ENCODE results near the gene LYPD6B. TPM values are rescaled to one million over a fixed set of nuclear protein-coding genes. Genes with fewer than 3 reads are reported as not detected.

Gene LYPD6B
- total RNA-seq, 1 donor: 3.0 TPM

DNA sequence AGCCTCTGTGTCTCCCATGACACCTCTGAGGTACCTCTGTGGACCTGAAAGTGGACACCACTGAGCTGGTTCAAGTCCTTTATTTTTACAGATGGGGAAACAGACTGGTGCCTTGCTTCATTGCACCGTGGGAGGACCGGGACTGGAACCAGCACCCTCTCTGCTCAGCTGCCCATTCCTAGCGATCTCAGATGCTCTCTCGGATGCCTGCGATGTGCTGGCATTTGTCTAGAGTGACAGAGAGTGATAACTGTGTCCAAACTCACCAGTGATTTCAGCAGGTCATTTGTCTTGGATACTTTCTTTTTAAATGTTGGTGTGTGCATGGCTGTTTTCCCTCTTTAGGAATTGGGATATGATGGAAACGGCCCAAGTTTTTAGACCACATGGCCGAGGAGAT lies 30.1 kb upstream of the LYPD6B start:
- DNase-seq (ENCODE audit: low read depth): no peak
- H3K4me3 ChIP-seq (ENCODE audit: low read depth, low read length): no peak overlapping the region
- TF ChIP-seq, protein P1, sequence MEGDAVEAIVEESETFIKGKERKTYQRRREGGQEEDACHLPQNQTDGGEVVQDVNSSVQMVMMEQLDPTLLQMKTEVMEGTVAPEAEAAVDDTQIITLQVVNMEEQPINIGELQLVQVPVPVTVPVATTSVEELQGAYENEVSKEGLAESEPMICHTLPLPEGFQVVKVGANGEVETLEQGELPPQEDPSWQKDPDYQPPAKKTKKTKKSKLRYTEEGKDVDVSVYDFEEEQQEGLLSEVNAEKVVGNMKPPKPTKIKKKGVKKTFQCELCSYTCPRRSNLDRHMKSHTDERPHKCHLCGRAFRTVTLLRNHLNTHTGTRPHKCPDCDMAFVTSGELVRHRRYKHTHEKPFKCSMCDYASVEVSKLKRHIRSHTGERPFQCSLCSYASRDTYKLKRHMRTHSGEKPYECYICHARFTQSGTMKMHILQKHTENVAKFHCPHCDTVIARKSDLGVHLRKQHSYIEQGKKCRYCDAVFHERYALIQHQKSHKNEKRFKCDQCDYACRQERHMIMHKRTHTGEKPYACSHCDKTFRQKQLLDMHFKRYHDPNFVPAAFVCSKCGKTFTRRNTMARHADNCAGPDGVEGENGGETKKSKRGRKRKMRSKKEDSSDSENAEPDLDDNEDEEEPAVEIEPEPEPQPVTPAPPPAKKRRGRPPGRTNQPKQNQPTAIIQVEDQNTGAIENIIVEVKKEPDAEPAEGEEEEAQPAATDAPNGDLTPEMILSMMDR (IDR thresholded peaks at IDR 0.05; ENCODE audit: insufficient read depth, low read depth, low read length): no peak

DNA sequence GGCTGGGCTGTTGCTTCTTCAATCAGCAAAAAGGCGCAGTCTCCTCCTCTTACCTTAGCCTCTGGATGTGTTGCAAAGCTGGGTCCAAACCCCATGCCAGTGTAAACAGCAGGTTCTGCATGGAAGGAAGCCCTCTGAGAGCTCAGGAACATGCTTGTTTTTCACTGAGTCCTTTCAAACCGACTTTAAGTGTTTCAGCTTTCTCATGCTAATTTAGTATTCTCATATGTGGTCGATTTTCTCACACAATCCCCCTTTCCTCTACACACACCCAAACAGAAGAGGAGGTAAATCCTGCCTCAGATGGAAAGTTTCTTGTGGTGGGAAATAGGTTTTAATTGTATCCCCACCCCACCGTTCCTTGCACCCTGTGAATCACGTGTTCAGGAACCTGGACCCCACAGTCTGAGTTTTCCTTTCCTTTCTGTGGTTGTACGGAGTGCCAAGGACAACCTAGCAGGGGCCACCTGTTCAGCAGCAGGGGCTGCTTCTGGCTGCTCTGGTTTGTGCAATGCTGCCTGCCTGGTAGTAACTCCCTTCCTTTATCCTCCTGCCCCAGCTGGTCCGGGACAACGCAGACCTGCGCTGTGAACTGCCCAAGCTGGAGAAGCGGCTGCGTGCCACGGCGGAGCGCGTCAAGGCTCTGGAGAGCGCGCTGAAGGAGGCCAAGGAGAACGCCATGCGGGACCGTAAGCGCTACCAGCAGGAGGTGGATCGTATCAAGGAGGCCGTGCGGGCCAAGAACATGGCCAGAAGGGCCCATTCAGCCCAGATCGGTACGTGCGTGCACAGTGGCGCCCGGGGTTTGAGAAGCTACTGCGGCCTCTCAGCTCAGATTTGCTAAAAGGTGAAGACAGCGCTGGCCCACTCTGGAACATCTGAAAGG lies 28.7 kb upstream of the LYPD6B start:
- TF ChIP-seq, protein P1 (IDR thresholded peaks at IDR 0.05; ENCODE audit: insufficient read depth, low read depth, low read length): no peak
- H3K4me3 ChIP-seq (ENCODE audit: low read depth, low read length): no peak overlapping the region
- DNase-seq (ENCODE audit: low read depth): no peak

- TF ChIP-seq, protein P1 (IDR thresholded peaks at IDR 0.05; ENCODE audit: insufficient read depth, low read depth, low read length): no peak
- H3K4me3 ChIP-seq (ENCODE audit: low read depth, low read length): no peak overlapping the region
- no peak for DNase-seq (ENCODE audit: low read depth)
These were observed 26.0 kb upstream of the LYPD6B start for GRCh38 chr2:149012545-149012944.

GRCh38 chr2:149015501-149015900 lies 23.0 kb upstream of the LYPD6B start:
- H3K4me3 ChIP-seq (ENCODE audit: low read depth, low read length): no peak overlapping the region
- TF ChIP-seq, protein P1 (IDR thresholded peaks at IDR 0.05; ENCODE audit: insufficient read depth, low read depth, low read length): no peak
- no peak for DNase-seq (ENCODE audit: low read depth)

DNA sequence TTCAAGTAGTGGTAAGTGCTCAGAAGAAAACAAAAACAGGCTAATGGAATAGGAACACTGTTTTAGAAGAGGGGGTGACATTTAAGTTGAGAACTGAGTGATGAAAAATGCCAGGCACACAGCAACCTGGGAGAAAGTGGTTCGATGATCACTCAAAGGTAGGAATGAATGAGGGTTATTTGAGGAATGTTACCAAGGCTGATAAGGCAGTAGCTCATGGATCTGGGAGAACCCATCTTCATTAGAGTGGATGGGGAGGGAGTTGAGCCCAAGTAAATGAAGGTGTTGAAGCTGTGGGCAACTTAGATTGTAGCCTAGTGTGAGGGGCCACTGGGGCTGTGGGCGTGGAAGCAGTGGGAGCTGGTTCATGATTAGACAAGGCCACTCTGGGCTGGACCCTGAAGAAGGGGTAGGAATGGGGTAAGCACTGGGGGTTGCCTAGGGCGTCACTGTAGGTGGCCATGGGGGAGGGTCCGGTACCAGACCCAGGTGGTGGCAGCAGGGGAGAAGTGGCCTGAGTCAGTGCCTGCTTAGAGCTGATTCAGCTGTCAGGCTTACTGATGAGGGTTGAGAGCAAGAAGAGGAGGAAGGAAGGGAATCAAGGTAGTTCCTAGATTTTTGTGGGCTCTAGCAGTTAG lies 22.5 kb upstream of the LYPD6B start:
- no peak for DNase-seq (ENCODE audit: low read depth)
- H3K4me3 ChIP-seq (ENCODE audit: low read depth, low read length): no peak overlapping the region
- TF ChIP-seq, protein P1 (IDR thresholded peaks at IDR 0.05; ENCODE audit: insufficient read depth, low read depth, low read length): no peak

- peak; percentile 83 for DNase-seq (ENCODE audit: low read depth)
- TF ChIP-seq, protein P1 (IDR thresholded peaks at IDR 0.05; ENCODE audit: insufficient read depth, low read depth, low read length): peak; percentile 93
- H3K4me3 ChIP-seq (ENCODE audit: low read depth, low read length): no peak overlapping the region
These were observed 21.1 kb upstream of the LYPD6B start for GRCh38 chr2:149017116-149017985.

All from fibroblast of villous mesenchyme (primary cell).